NCI-H1436 (cell line): ENCODE results near the gene FAM219B.

Experiments used
- DNase-seq: peaks from one replicate; lab custom pipeline; 2025; lab: John Stamatoyannopoulos, UW

The FAM219B gene

DNA sequence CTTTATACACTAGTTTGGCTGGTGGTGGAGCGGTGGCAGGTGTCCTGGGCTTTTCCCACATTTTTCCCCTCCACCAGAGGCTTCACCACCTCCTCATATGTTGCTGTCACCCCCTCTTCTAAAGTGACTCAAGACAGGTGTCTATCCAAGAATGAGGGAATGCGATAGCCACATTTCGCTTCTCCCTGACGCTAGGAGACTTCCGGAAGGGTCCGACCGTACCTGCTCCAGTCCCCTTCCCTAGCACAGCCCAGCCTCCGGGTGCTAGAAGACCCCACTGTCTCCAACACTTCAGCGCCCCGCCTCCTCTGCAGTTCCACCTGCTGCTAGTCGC lies 34.0 kb downstream of the FAM219B start:
- no peak for DNase-seq

DNA sequence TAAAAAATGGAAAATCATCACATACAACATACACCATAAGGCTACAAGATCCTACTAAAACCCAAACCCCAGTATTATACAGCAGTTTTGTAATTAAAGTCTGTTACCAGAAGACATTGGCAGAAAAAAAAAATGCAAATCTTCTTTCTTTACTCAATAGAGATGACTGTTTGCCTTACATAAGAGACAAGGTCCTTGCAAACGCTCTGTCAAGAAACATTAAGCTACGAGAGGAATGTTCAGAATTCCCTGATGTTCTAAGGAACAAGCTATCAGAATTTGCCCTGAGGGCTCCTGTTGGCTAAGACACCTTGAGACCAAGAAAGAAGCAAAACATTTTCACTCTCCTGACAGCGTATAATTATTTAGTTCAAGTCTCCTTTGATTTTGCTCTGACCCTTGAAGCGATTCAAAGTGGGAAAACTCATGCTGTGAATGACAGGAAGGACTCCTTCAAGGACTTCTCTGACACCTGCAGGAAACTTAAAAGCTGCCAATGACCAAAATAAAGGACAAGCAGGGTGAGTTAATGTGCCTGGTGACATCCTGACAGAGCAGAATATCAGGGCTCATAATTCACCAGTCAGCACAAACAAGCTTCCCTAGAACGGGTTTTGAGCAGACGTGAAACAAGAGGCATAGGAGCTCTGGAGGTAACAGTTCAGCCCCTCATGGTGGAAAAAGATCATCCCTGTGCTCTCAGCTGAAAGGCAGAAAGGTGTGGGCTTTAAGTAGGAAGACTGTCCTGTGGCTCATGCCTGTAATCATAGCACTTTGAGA lies 36.0 kb downstream of the FAM219B start:
- no peak for DNase-seq

DNA sequence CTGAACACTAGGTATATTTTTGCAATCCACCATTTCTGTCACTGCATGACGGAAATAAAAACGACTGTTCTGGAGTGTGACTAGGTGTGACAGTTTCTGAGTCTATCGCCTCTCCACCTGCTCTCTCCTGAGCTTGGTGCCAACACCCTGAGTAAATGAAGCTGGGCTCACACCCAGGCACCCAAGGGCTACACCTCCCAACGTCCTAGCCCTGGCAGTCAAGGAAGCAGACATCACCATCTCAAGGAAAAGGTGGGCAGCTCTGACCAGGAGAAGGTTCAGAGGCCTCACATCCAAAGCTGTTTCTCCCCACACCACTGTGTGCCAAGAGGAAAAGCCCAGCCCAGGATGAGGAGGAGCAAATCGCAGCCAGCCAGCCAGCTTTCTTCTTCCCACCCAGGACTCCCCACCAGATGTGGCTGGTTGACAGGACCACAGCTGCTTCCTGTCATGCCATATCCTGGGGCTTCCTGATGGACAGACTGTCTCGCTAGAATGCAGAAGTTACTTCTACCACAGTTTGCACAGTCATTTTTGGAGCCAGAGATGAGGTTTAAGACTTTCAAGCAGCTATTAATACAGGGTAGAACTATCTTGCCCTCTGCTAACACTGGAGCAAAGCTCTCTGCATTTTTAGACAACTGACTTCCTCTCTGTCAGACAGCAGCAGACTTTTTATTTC lies 36.8 kb downstream of the FAM219B start:
- DNase-seq, result no peak

DNA sequence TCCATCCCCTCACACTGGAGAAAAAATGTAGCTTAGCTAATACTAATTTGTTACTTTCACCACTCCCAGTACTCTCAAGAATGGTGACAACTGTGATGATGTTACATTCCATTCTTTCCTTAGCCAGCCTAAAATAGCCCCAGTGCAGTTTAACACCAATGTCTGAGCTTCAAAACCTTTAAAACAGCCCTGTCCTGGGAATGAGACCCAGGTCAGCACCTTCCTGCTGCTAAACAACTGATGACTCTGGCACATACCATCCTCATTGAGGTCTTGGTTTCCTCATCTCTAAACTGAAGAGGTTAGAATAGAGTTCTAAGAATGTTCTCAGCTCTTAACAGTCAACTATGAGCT lies 37.3 kb downstream of the FAM219B start:
- DNase-seq, result no peak

DNA sequence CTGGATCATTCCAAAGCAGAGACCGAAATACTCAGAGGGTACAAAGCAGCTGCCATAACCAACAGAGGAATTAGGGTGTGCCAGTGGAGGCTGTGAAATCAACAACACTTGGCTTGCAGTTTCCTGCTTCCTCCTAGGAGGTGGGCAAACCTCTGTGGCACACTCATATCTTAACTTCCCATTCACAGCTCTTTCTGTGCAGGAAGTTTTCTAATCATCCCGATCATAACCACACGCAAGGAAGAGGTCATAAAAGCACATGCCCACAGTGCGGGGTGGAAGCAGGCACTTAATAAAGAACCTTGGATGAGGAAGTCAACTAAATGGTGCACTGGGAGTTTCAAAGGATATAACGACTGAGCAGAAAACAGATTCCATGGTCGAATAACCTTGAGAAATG lies 38.6 kb downstream of the FAM219B start:
- no peak for DNase-seq

DNA sequence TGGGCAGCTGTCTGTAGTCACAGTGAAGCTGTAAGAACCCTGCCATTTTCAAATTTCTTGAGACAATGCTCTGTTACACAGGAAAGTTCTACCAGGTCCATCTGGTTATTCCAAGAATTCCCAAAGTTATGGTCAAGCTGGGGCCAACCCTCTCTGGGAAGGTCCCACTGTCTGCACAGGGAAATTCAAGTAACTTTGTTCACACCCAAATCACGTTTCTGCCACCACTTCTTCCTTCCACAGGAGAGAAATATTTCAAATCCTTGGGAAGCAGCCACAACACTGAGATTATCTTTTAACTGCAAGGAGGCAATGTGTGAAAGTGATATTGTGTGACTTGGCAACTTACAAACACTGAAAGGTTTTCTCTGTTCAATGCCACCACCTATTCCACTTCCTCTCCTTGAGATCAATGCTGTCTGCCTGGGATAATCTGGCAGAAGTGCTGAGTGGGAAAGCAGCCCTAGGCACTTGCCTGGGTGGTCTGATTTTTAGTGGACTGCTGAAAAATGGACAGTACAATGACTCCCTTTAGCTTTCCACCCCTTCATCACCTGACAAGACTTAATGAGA lies 39.1 kb downstream of the FAM219B start:
- DNase-seq, result no peak

DNA sequence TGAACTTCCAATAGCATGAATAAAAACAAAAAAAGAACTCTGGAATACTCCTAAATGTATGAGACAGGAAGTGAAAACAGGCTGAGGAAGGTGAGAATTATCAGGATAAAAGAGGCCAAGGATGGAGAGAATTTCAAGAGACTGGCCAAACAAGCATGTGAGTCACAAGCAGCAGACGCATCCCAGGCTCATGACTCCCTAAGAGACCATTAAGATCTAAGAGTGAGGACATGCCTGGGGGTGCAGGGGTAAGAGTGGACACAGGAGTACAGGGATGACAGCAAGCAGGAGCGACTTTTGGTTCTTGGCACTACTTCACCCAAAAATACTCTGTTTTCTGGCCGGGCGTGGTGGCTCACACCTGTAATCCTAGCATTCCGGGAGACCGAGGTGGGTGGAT lies 40.6 kb downstream of the FAM219B start:
- no peak for DNase-seq

DNA sequence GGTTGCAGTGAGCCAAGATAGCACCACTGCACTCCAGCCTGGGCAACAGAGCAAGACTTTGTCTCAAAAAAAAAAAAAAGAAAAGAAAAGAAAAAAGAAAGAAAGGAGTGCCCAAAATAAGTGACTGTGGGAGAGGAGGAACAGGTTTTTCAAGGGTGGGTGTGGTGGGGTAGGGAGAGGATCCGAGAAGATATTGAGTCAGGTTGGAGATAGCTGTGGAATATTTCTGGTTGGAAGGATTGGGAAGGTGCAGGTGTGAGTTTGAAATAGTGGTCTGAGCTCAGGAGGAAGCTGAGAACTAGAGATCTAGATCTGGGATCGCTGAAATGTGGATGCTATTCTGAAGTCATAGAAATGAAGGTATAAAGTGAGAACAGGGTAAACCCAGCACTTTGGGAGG lies 41.3 kb downstream of the FAM219B start:
- DNase-seq, result no peak

DNA sequence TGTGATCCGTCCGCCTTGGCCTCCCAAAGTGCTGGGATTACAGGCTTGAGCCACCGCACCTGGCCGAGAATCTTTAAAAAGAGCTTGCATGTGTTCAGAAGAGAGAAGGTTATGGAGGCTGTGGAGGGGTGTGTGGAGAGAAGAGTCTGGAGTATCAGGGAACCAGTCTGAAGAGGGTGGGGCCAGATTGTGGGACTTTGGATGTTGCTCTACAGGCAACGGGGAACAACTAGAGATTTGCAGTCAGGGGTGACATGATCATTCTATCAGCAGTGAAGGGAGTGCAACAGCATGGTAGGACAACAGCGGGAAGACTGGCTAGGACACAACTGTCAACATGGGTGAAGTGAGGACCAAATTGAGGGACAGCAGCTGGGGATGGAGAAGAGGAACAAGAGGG lies 42.4 kb downstream of the FAM219B start:
- no peak for DNase-seq

DNA sequence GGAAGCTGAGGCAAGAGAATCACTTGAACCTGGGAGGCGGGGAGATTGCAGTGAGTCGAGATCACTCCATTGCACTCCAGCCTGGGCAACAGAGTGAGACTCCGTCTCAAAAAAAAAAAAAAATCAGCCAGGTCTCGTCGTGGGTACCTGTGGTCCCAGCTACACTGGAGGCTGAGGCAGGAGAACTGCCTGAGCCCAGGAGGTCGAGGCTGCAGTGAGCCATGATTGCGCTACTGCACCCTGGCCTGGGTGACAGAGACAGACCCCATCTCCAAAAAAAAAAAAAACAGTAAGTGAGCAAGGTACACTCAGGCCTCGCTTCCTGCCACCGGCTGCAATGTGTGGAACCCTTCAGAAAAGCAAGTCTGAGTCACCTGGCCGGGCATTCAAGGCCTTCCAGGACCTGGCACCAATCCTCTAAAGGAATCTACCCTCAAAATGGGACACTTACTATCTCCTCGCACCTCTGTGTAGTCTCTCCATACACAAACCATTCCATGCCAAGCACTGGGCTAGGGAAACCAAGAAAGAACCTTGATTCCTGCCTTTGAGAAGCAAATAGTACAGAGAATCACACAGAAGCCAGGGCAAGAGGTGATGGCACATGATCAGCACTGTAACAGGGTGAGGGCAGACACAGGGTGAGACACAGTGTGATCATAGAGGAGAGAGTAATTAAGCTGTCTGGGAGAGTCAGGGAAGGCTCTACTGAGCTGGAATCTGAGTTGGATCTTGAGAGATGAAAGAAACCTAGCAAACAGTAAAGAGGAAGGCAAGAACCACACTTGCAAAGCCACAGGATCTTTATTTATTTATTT lies 43.2 kb downstream of the FAM219B start:
- no peak for DNase-seq

DNA sequence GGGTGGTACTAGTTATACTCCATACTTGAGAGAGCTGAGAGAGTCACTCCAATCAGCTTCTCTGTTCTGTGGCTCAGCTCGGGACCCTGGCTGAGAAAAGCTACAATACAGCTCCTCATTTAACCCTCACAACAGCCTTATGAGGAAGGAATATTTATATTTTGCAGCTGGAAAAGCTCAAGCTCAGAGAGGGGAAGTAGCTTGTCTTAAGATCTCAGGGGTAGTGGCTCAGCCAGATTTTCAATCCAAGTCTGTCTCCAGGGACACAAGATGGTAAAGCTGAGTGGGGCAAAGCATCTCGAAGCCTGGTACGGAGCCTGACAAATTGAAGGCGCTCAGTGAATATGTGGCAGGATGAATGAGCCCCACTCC lies 48.3 kb downstream of the FAM219B start:
- DNase-seq, result no peak

DNA sequence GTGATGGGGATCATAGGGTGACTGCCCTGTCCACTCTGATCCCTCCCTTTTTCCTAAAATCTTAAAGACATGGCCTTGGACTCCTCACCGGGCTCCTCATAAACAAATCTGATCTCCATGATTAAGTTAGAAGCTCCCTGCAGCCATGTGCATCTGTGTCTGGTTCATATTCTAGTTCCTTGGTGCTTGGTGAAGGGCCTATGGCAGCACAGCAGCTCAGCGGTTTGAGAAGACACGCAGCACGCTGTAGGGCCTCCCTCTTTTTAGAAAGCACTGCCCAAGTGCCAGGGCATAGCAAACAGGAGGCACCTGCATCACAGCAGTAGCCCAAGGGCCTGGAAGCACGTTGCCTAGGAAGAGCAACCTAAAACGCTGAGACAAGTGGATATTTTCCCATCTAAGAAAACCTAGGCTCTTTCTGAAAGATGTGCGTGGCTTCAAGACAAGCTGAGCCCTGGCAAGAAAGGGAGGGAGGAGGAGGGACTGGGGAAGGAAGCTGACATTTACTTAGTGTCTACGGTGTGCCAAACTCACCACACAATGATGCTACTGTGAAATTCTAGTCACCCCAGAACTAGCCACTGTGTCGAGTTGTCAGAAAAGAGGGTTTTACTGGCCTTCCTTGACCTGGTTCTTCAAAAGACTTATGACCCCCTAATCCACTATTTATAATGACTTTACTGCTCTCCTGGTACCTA lies 48.8 kb downstream of the FAM219B start:
- DNase-seq, result no peak

DNA sequence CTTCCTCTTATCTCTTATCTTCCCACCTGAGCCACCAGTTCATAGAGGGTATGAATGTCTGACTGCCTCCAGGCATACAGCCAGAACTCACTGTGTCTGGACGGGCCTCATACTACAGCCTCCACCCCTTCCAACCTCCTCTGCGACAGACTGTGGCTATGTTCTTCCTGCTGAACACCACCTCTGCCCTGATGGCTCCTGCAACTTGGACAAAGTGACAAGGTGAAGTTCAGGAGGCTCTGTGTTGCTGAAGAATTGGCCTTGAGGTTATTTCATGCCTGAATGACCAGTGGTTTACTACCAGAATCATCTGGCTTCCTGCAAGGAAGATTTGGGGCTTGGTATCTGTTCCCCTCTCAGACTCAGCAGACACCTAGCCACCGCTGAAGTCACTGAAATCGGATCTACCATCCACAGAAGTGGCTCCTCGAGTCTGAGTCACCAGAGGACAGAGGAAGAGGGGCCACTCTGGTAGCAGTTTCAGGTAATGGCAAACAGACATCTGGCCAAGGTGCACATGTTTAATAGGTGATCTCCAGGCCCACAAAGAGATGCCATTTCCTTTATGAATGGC lies 49.5 kb downstream of the FAM219B start:
- no peak for DNase-seq

DNA sequence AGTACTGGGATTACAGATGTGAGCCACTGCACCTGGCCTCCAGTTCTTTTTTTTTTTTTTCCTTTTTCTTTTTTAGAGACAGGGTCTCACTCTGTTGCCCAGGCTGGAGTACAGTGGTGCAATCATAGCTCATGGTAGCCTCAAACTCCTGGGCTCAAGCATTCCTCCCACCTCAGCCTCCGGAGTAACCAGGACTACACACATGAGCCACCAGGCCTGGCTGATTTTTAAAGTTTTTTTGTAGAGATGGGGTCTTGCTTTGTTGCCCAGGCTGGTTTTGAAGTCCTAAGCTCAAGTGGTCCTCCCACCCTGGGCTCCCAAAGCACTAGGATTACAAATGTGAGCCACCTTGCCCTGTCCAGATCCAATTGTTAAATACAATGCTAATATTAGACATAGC lies 50.1 kb downstream of the FAM219B start:
- no peak for DNase-seq

DNA sequence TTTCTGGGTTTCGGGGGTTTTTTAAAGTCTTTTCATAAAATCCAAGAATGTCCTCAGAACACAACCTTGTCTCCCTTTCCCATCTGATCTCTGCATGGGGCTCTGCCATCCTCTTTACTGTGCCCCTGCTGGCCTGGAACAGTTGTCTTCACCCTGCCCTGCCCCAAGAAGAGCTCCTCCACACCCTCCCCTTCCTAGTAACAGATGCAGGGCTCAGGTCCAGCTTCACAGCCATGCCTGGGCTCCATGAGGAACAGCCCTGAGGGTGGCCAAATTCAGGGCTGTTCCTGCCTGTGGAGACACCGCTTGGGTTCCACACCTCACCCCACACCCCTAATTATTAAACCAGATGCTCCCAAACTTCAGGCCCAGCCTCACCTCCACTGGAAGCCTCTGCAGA lies 50.8 kb downstream of the FAM219B start:
- DNase-seq, result no peak

DNA sequence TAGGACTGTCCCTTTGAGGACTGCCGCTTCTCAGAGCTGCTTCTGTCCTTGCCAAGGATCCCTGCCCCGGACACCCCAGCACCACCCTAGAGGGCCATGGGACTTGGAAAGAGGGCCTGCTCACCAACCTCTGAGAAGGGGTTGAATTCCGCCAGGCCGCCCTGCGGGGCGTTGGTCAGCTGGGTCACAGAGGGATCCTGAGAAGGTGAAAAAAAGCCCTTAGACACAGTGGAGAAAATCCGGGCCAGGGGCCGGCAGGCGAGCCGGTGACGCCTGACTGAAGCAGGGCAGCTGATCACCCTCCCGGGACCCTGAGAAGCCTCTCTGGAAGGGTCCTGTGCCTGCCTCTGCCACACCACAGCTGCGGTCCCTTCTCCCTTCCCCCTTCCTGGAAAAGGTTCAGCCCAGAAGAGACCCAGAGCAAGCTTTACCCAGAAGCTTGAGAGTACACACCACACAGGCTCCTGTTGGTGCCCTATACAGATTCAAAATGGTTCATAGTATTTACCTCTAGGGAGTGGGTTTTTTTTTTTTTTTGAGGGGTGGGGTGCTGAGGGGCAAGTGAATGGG lies 52.1 kb downstream of the FAM219B start:
- DNase-seq, result no peak

DNA sequence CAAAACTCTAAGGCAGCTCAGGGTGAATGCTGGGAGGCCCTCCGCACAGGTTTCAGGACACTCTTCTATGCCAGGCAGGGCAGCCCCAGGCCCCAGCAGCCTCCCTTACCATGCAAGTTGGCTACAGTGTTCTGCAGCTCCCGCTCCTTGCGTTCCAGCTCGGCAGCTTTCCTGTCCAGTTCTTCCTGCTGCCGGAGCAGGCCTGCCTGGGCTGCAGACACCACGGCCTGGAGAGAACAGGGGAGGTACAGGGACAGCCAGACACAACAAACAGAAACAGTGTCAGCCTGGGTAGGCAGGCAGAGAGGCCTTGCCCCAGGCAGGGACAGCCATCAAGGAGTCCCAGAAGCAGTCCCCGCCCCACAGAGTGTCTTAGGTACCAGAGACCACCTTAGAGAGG lies 54.7 kb downstream of the FAM219B start:
- DNase-seq, result no peak

DNA sequence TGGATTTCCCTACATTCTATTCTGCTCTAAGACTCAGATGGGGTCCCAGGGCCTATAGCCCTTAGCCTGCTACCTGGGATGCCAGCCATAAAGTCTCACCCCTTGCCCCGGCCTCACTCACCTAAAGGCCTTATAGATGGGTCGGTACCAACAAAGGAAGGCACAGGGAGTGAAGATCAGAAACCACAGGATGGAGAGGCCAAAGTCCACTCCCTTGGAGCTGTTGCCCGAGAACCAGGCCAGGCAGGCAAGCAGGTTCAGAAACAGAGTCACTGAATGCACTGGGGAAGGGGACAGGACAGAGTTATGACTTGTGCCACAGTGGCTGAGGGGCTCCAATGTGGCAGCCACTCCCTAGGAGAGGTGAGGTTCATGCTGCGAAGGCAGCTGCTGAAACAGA lies 56.3 kb downstream of the FAM219B start:
- DNase-seq, result no peak
